GM20431 (cell line): Measurements from ENCODE around the gene PRMT5.
"Not testable (repeated sequence)": the region's sequence is repeated elsewhere in the genome, so short reads cannot be mapped to it uniquely, and the experiment has no call there.

Source experiments
- in situ Hi-C: fragments of 300-500 bp; cut with MseI, MboI; formaldehyde crosslinking; loops from one replicate; pipeline ENCODE4 v1.15.0; 2020; ENCODE audit warnings: low sequenced_read_pairs; ENCODE audit not compliant: unreplicated experiment

PRMT5 gene

GRCh38 chr14:22929104-22929960 lies at the start of gene PRMT5:
PRMT5 (minus strand) TSS chr14:22929376; CDS start chr14:22929361, 15 bp downstream.
- in situ Hi-C loops, result no loop called here

- in situ Hi-C loops, result no loop called here
Observed at GRCh38 chr14:22978487-22978837, 49.3 kb upstream of the PRMT5 start.

DNA sequence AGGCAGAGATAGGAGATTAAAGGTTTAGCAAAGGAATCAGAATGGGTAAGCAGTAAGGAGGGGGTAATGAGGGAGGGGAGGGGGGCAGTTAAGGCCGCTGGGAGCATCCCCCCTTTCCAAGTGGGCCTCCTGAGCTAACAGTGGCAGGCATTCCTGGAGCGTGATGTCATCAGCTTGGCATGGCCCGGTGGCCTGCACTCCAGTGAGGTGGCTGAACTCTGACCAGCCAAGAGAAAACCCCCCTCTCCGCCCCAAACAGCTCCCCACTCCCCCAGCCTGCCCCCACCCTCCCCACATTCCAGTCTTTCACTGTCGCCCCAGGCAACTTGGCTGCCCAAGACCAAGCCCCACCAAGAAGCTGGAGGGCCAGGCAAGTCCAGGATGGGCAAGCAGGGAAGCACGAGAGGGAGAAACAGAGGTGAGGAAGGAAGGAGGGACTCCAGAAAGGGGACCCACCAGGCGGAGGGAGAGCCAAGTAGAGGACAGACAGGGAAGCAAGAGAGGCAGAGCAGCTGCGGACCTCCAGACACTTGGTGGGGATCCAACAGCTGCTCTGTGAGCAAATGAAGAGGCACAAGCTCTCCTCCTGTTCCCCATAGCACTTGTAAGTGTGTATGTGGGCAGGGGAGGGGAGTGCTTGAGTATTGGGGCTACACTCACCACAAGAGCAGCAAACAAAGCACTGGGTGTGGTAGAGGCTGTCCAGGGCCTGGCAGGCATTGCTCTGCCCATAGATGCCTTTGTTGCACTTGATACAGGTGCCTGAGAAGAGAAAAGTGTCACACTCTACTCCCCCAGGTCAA lies 48.7 kb upstream of the PRMT5 start:
- in situ Hi-C loops, result no loop called here

- in situ Hi-C loops, result no loop called here
Observed at GRCh38 chr14:22977434-22977683, 48.2 kb upstream of the PRMT5 start.

GRCh38 chr14:22976620-22977433 lies 47.7 kb upstream of the PRMT5 start:
- in situ Hi-C loops, result no loop called here

- in situ Hi-C loops, result no loop called here
Observed at GRCh38 chr14:22974530-22975313, 45.5 kb upstream of the PRMT5 start.

DNA sequence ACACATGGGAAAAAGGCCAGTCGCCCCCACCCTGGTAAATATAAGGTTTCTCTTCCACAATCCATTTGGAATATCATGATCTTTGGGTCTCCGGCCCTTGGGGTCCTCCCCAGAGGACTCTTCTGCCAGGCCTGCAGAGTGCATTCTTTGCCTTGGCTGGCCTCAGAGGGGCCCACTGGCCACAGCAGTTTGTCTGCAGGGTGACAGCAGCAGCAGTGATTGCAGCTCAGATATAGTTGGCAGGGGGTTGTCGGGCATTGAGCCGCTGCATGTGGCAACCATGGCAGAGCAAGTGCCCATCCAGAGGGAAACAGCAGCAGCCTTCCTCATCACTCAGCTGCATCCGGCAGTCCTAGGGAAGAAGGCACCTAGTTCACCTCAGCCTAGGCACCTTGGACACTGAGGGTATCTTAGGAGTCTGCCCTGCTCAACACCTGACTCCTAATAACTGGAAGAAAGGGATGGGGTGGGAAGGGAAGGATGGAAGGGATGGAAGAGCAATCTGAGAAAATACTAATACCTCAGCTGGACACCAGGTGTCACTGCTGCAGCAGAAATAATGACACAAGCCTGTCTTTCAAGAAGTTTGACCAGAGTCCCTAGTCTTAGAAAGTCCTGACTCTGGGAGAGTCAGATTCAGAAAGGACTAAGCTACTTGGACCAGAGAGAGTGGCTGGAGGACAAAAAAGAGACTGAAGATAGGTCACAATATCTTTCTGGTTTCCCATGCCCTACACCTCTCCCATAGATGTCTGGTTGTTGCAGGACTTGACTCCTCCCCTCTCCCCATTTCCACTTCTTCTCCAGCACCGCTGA lies 44.2 kb upstream of the PRMT5 start:
- in situ Hi-C loops, result no loop called here

DNA sequence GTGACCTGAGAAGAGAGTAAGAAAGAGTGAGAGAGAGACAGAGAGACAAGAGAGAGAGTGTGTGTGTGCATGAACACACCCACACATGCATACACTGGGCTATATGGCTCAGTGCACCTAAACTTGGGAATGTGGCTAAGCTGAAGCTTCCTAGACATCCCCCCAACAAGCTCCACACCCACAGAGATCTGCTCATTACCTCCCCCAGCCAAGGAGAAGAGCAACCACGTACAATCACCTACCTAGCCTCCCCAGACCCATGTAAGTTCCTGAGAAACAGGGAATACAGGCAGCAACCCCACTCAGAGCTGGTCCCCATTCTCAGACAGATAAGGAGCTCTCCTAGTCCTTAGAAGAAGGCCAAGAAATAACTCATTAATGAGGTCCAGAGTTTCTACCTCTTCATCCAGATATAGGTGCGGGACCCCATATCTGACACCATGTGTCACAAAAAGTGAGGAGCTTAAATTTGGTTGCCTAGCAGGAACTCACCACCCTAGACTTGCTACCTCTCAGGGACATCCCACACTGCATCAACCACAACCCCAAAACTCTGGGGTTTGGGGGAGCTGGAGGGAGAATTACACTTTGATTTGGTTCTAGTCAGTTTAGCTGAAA lies 43.2 kb upstream of the PRMT5 start:
- in situ Hi-C loops, result no loop called here

GRCh38 chr14:22971152-22971551 lies 42.0 kb upstream of the PRMT5 start:
- in situ Hi-C loops, result no loop called here

- in situ Hi-C loops, result no loop called here
Observed at GRCh38 chr14:22966783-22967269, 37.6 kb upstream of the PRMT5 start.

DNA sequence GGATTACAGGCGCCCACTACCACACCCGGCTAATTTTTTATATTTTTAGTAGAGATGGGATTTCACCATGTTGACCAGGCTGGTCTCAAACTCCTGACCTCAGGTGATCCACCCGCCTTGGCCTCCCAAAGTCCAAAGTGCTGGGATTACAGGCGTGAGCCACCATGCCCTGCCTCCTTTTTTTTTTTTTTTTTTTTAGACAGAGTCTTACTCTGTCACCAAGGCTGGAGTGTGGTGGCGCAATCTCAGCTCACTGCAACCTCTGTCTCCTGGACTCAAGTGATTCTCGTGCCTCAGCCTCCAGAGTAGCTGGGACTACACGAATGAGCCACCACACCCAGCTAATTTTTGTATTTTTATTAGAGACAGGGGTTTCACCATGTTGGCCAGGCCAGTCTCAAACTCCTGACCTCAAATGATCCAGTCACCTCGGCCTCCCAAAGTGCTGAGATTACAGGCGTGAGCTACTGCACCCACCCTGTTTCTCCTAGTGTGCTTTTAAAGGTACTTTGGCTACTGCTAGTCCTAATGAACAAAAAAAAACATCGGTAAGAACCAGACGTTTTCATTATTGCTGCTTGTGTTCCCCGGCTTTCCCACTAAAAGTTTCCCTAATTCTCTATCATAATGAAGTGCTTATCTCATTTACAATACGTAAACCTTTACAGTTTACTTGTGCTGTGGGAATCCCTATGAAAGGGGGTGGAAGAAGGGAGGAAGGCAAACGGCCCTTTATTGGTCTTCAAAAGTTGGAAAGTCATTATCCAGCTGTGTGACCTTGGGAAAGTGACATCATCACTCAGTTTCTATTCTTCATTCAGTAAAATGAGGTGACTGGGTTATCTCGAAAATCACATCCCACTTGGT lies 37.0 kb upstream of the PRMT5 start:
- in situ Hi-C loops, result not testable (repeated sequence)

GRCh38 chr14:22962061-22962676 lies 33.0 kb upstream of the PRMT5 start:
- in situ Hi-C loops, result no loop called here

DNA sequence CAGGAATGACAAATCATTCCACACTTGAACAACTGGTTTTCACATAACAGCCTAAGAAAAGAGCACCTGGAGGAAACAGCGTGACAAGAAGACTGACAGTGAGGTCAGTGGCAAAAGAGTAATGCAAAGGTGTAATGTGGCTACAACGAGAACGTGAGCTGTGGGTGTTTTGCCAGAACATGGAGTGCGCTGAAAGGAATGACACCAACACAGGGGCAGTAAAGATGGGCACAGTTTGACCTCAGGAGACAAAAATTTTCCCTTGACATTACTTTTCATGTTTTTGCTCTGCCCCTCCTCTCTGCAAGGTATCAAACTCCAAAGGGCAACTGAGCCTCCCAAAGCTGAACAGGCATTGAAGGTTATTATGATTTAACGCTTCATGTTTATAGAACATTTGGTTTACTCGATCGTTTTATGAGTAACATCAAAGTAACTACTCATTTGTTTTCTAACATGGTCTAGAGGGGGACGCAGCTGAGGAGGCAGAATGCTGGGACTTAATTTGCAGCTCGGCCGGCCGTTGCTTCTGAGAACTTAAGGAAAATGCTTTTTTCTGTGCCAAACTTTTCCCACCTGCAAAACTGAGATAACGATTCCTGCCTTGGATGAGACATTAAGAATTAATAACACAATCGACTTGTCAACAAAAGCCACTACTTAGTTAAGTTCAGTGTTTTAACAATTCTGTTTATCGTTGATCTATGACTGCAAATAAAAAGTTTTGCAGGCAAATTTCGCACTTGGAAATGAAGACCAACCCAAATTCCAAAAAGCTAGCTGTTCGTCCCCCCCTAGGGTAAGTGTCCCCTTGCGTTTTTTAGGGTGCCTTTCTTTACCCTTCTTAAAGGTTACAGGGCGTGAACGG lies 26.8 kb upstream of the PRMT5 start:
- in situ Hi-C loops, result no loop called here

DNA sequence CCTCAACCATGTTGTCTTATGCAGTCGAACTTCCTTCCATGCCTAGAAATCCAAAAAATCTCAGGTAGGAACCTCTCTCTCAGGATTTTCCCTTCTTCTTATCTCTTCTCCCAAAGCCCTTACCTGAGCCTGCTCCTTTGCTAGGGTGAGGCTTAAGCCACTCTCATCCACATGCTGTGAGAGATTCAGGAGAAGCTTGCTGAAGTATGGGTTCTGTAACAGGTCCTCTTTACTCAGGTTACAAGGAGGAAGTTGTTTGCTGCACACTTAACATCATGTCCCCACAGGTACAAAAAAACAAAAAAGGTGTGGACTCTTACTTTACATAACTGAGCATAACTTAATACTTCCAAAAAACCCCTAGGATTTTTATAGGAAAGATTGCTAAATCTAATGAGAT lies 23.2 kb upstream of the PRMT5 start:
- in situ Hi-C loops, result no loop called here

GRCh38 chr14:22951795-22952194 lies 22.6 kb upstream of the PRMT5 start:
- in situ Hi-C loops, result not testable (repeated sequence)

- in situ Hi-C loops, result no loop called here
Observed at GRCh38 chr14:22945642-22946041, 16.5 kb upstream of the PRMT5 start.
